ENCODE data around the gene HSD11B1. TPM values are rescaled to one million over a fixed set of nuclear protein-coding genes. Genes with fewer than 3 reads are reported as not detected.

The HSD11B1 gene
- polyA plus RNA-seq, 1 experiment = 4.7 TPM

- Histone ChIP-seq H3K27ac (ENCODE audit: low read depth, low read length) (no peak overlapping the region), H3K27me3 (ENCODE audit: control insufficient read depth, insufficient read depth, low read length) (no peaks in the 10 kb centered on the region), H3K4me3 (ENCODE audit: low read depth, low read length) (no peak overlapping the region), H3K9me3 (ENCODE audit: control insufficient read depth, insufficient read depth, low read length) (no peaks in the 10 kb centered on the region)
- ChIA-PET CTCF (no interaction called here), POLR2A (no interaction called here)
- TF ChIP-seq, protein P1, sequence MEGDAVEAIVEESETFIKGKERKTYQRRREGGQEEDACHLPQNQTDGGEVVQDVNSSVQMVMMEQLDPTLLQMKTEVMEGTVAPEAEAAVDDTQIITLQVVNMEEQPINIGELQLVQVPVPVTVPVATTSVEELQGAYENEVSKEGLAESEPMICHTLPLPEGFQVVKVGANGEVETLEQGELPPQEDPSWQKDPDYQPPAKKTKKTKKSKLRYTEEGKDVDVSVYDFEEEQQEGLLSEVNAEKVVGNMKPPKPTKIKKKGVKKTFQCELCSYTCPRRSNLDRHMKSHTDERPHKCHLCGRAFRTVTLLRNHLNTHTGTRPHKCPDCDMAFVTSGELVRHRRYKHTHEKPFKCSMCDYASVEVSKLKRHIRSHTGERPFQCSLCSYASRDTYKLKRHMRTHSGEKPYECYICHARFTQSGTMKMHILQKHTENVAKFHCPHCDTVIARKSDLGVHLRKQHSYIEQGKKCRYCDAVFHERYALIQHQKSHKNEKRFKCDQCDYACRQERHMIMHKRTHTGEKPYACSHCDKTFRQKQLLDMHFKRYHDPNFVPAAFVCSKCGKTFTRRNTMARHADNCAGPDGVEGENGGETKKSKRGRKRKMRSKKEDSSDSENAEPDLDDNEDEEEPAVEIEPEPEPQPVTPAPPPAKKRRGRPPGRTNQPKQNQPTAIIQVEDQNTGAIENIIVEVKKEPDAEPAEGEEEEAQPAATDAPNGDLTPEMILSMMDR (IDR thresholded peaks at IDR 0.05; ENCODE audit: low read depth, low read length) = no peak
- no peak for DNase-seq (ENCODE audit: low read depth, low spot score)
These were observed 44.7 kb upstream of the HSD11B1 start for GRCh38 chr1:209659909-209660308.

GRCh38 chr1:209661071-209661470, 43.6 kb upstream of the HSD11B1 start:
- Histone ChIP-seq H3K27me3 (ENCODE audit: control insufficient read depth, insufficient read depth, low read length) (no peaks in the 10 kb centered on the region), H3K9me3 (ENCODE audit: control insufficient read depth, insufficient read depth, low read length) (no peaks in the 10 kb centered on the region), H3K27ac (ENCODE audit: low read depth, low read length) (no peak overlapping the region), H3K4me3 (ENCODE audit: low read depth, low read length) (no peak overlapping the region)
- TF ChIP-seq, protein P1 (IDR thresholded peaks at IDR 0.05; ENCODE audit: low read depth, low read length) = no peak
- ChIA-PET POLR2A (interaction anchor here (0.8 kb wide), 1 partner anchor 8 kb away, joined by 5 read pairs; no protein-coding TSS in a partner anchor), CTCF (no interaction called here)
- DNase-seq (ENCODE audit: low read depth, low spot score) = no peak

DNA sequence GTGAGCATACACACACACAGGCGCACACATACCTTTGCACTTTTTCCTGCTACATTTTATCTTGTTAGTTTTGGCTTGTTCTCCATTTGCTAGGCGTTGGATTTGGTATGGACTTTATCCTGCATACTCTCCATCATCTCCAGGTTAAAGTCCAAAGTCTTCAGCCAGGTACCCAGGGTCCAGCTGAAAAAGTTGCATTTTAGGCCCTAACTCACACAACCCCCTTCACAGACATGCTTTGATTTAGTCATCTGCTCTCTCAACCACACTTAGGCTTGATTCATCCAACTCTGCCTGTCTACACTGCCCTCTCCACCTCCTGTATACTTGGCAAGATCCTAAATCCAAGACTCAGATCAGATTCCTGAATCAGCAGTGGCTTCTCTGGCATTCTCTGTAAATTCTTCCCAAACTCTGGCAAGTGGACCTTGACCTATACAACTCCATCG, 41.7 kb upstream of the HSD11B1 start:
- DNase-seq (ENCODE audit: low read depth, low spot score) = no peak
- POLR2A ChIA-PET = no interaction called here
- Histone ChIP-seq H3K9me3 (ENCODE audit: control insufficient read depth, insufficient read depth, low read length) (no peaks in the 10 kb centered on the region), H3K4me3 (ENCODE audit: low read depth, low read length) (no peak overlapping the region), H3K27me3 (ENCODE audit: control insufficient read depth, insufficient read depth, low read length) (no peaks in the 10 kb centered on the region), H3K27ac (ENCODE audit: low read depth, low read length) (no peak overlapping the region)
- CTCF ChIA-PET = no interaction called here
- TF ChIP-seq, protein P1 (IDR thresholded peaks at IDR 0.05; ENCODE audit: low read depth, low read length) = no peak

DNA sequence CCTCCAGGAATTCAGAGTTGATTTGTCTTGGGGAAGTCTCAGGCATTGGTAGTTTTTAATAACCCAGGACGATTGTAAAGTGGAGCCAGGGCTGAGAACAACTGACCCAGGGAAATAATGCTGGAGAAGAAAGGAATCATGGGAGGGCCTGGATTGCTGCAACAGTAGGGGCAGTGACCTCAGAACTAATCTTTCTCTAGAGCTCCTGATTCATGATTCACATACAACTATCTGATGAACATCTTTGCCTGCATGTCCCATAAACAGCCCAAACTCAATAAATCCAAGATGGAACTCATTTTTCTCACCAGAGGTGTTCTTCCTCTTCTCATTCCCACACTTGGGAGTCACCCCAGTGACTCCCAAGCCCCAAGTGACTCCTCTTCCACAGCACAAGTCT, 37.5 kb upstream of the HSD11B1 start:
- Histone ChIP-seq H3K27me3 (ENCODE audit: control insufficient read depth, insufficient read depth, low read length) (no peaks in the 10 kb centered on the region), H3K4me3 (ENCODE audit: low read depth, low read length) (no peak overlapping the region), H3K27ac (ENCODE audit: low read depth, low read length) (no peak overlapping the region), H3K9me3 (ENCODE audit: control insufficient read depth, insufficient read depth, low read length) (no peaks in the 10 kb centered on the region)
- DNase-seq (ENCODE audit: low read depth, low spot score) = no peak
- TF ChIP-seq, protein P1 (IDR thresholded peaks at IDR 0.05; ENCODE audit: low read depth, low read length) = no peak
- ChIA-PET CTCF (interaction anchor here (0.6 kb wide), 1 partner anchor 323 kb away, joined by 6 read pairs; no protein-coding TSS in a partner anchor), POLR2A (no interaction called here)

DNA sequence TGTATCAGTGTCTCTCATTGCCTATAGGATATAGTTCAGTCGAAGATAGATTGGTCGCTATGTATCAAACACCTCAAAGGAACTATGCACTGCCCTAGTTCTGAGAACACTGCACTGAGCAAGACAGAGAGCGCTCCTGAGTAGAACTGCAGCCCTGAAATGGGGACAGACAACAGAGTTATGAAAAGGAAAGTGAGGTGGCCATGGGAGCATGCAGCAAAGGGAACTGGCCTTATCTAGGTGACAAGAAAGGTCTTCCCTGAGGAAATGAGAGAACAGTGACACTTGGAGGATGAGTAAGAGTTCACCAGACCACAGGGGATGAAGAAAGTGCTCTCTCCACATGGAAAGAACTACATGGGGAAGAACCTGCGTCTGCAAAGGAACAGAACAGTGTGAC, 36.9 kb upstream of the HSD11B1 start:
- TF ChIP-seq, protein P1 (IDR thresholded peaks at IDR 0.05; ENCODE audit: low read depth, low read length) = no peak
- Histone ChIP-seq H3K27me3 (ENCODE audit: control insufficient read depth, insufficient read depth, low read length) (no peaks in the 10 kb centered on the region), H3K4me3 (ENCODE audit: low read depth, low read length) (no peak overlapping the region), H3K27ac (ENCODE audit: low read depth, low read length) (no peak overlapping the region), H3K9me3 (ENCODE audit: control insufficient read depth, insufficient read depth, low read length) (no peaks in the 10 kb centered on the region)
- ChIA-PET CTCF (no interaction called here), POLR2A (no interaction called here)
- DNase-seq (ENCODE audit: low read depth, low spot score) = no peak

Data from AG04450 (cell line).